H9 (cell line): Measurements from ENCODE around the gene CCDC175. TPM values are rescaled to one million over a fixed set of nuclear protein-coding genes. Genes with fewer than 3 reads are reported as not detected.

Source experiments
- DNase-seq: peaks from one replicate; pipeline ENCODE4 v3.0.0-alpha.2; 2017
- H2AFZ ChIP-seq: one replicate; pipeline ENCODE4 v1.6.1; 2013; ENCODE audit warnings: mild to moderate bottlenecking, low read length, control low read depth, moderate library complexity
- H2AK5ac ChIP-seq: 2 replicates; pipeline ENCODE4 v1.6.1; 2013; ENCODE audit warnings: low read length, control low read depth, mixed read lengths; ENCODE audit not compliant: insufficient read length
- H2BK120ac ChIP-seq: one replicate; pipeline ENCODE4 v1.6.1; 2013; ENCODE audit warnings: low read depth, mild to moderate bottlenecking, low read length, control low read depth, inconsistent platforms; ENCODE audit not compliant: poor library complexity, severe bottlenecking
- H2BK12ac ChIP-seq: 2 replicates; pipeline ENCODE4 v1.6.1; 2013; ENCODE audit warnings: low read length, control low read depth, mixed read lengths, low read depth; ENCODE audit not compliant: insufficient read length
- H2BK15ac ChIP-seq: 2 replicates; pipeline ENCODE4 v1.6.1; 2013; ENCODE audit warnings: low read depth, low read length, control low read depth
- H2BK20ac ChIP-seq: one replicate; pipeline ENCODE4 v1.6.1; 2013; ENCODE audit warnings: low read depth, mild to moderate bottlenecking, low read length, control low read depth, inconsistent platforms; ENCODE audit not compliant: poor library complexity, severe bottlenecking
- H2BK5ac ChIP-seq: 2 replicates; pipeline ENCODE4 v1.6.1; 2013; ENCODE audit warnings: low read length, control low read depth, mixed read lengths; ENCODE audit not compliant: insufficient read length
- H3K14ac ChIP-seq: 2 replicates; pipeline ENCODE4 v1.6.1; 2013; ENCODE audit warnings: low read length, control low read depth; ENCODE audit not compliant: insufficient read depth
- H3K18ac ChIP-seq: 2 replicates; pipeline ENCODE4 v1.6.1; 2013; ENCODE audit warnings: low read depth, mild to moderate bottlenecking, mixed read lengths, low read length, control low read depth; ENCODE audit not compliant: insufficient read length
- H3K23ac ChIP-seq: 2 replicates; pipeline ENCODE4 v1.6.1; 2013; ENCODE audit warnings: low read length, control low read depth, mixed read lengths, low read depth; ENCODE audit not compliant: insufficient read length
- H3K23me2 ChIP-seq: 2 replicates; pipeline ENCODE4 v1.6.1; 2013; ENCODE audit warnings: low read depth, mild to moderate bottlenecking, mixed read lengths, low read length, control low read depth; ENCODE audit not compliant: insufficient read length, poor library complexity, severe bottlenecking
- H3K27ac ChIP-seq: 2 replicates; pipeline ENCODE4 v1.5.1; 2013; ENCODE audit warnings: low read length, control low read depth, mixed read lengths, low read depth; ENCODE audit not compliant: insufficient read length
- H3K27me3 ChIP-seq: 2 replicates; pipeline ENCODE4 v1.6.1; 2013; ENCODE audit warnings: low read length, control low read depth, inconsistent platforms; ENCODE audit not compliant: insufficient read depth
- H3K4ac ChIP-seq: 2 replicates; pipeline ENCODE4 v1.6.1; 2013; ENCODE audit warnings: low read depth, mild to moderate bottlenecking, control low read depth, inconsistent platforms, low read length, moderate library complexity
- H3K4me1 ChIP-seq: 2 replicates; pipeline ENCODE4 v1.6.1; 2013; ENCODE audit warnings: low read length, control low read depth, inconsistent platforms; ENCODE audit not compliant: insufficient read depth
- H3K4me2 ChIP-seq: 2 replicates; pipeline ENCODE4 v1.6.1; 2013; ENCODE audit warnings: low read length, control low read depth, mixed read lengths; ENCODE audit not compliant: insufficient read length, insufficient read depth
- H3K56ac ChIP-seq: 2 replicates; pipeline ENCODE4 v1.6.1; 2013; ENCODE audit warnings: low read depth, mild to moderate bottlenecking, mixed read lengths, low read length, control low read depth; ENCODE audit not compliant: insufficient read length
- H3K79me1 ChIP-seq: 2 replicates; pipeline ENCODE4 v1.6.1; 2013; ENCODE audit warnings: low read depth, mild to moderate bottlenecking, moderate library complexity, low read length, control low read depth, inconsistent platforms; ENCODE audit not compliant: insufficient read depth, poor library complexity, severe bottlenecking
- H3K79me2 ChIP-seq: 2 replicates; pipeline ENCODE4 v1.6.1; 2013; ENCODE audit warnings: low read length, control low read depth, inconsistent platforms; ENCODE audit not compliant: insufficient read depth
- H3K9ac ChIP-seq: 2 replicates; pipeline ENCODE4 v1.6.1; 2013; ENCODE audit warnings: low read length, control low read depth, mixed read lengths; ENCODE audit not compliant: insufficient read length; ENCODE audit errors: extremely low read depth
- H3K9me3 ChIP-seq: one replicate; pipeline ENCODE4 v1.6.1; 2013; ENCODE audit warnings: low read depth, low read length, inconsistent platforms; ENCODE audit not compliant: control insufficient read depth
- H3T11ph ChIP-seq: one replicate; pipeline ENCODE4 v1.6.1; 2013; ENCODE audit warnings: mild to moderate bottlenecking, low read length, control low read depth, inconsistent platforms
- H4K20me1 ChIP-seq: one replicate; pipeline ENCODE4 v1.6.1; 2013; ENCODE audit not compliant: control insufficient read depth, insufficient read length, insufficient read depth
- H4K5ac ChIP-seq: 2 replicates; pipeline ENCODE4 v1.6.1; 2013; ENCODE audit warnings: low read depth, mild to moderate bottlenecking, mixed read lengths, low read length, control low read depth; ENCODE audit not compliant: insufficient read length
- H4K8ac ChIP-seq: replicated peaks from 2 replicates; pipeline ENCODE4 v1.6.1; 2013; ENCODE audit warnings: low read length, control low read depth, mixed read lengths, low read depth; ENCODE audit not compliant: insufficient read length
- H4K91ac ChIP-seq: 2 replicates; pipeline ENCODE4 v1.6.1; 2013; ENCODE audit warnings: low read depth, mild to moderate bottlenecking, moderate library complexity, mixed read lengths, low read length, control low read depth; ENCODE audit not compliant: insufficient read length
- H3K27ac Mint-ChIP-seq, 3 experiments: 2 replicates in 2 of 3; 3 replicates in 1 of 3; pipeline ENCODE4 v1.8.0; 2020 to 2021; ENCODE audit warnings: mixed read lengths in 3 of 3, mild to moderate bottlenecking in 1 of 3, moderate library complexity in 1 of 3
- H3K27me3 Mint-ChIP-seq: 2 replicates; pipeline ENCODE4 v1.8.0; 2021; ENCODE audit warnings: low read depth, mild to moderate bottlenecking, moderate library complexity, mixed read lengths
- H3K36me3 Mint-ChIP-seq, 3 experiments: 2 replicates in 2 of 3; 3 replicates in 1 of 3; pipeline ENCODE4 v1.8.0; 2020 to 2021; ENCODE audit warnings: low read depth in 3 of 3, mixed read lengths in 3 of 3; ENCODE audit not compliant: insufficient read depth in 1 of 3
- H3K4me1 Mint-ChIP-seq, 2 experiments: 2 replicates each; pipeline ENCODE4 v1.8.0; 2020; ENCODE audit warnings: mixed read lengths in 2 of 2
- H3K4me3 Mint-ChIP-seq, 2 experiments: 2 replicates in 1 of 2; 3 replicates in 1 of 2; pipeline ENCODE4 v1.8.0; 2020 to 2021; ENCODE audit warnings: mild to moderate bottlenecking in 2 of 2, mixed read lengths in 2 of 2, moderate library complexity in 1 of 2
- H3K9me3 Mint-ChIP-seq, 2 experiments: 2 replicates in 1 of 2; 3 replicates in 1 of 2; pipeline ENCODE4 v1.8.0; 2020; ENCODE audit warnings: mild to moderate bottlenecking in 2 of 2, mixed read lengths in 2 of 2, moderate library complexity in 1 of 2
- WGBS: extraction: QIAGEN DNeasy Blood & Tissue Kit; methylation state at CpG from one replicate; pipeline ENCODE4 v1.1.7; 2013; ENCODE audit warnings: missing lambda C conversion rate, low lambda C conversion rate, mixed read lengths; ENCODE audit not compliant: insufficient read length; ENCODE audit errors: extremely low coverage; 5-methylcytosine and 5-hydroxymethylcytosine counted together
- total RNA-seq: library from RNA; stranded (reverse); gene quantifications from 2 replicates; pipeline ENCODE4 v1.2.1, GENCODE V29; 2021
- TF ChIP-seq, protein P1 (sequence below): fragments of 200-600 bp; sonication (generic); conservative IDR thresholded peaks from 3 replicates; pipeline ENCODE4 v1.8.0; 2021; ENCODE audit warnings: antibody characterized with exemption, mild to moderate bottlenecking

Gene CCDC175
- total RNA-seq, 1 experiment from 2014 or later, result 0.09 TPM

GRCh38 chr14:59474172-59474571 lies 102.4 kb downstream of the CCDC175 start:
- no peak overlapping the region for H3K14ac ChIP-seq
- DNase-seq, result no peak
- H3K27me3 Mint-ChIP-seq, result no peaks in the 10 kb centered on the region
- no CpG with 5 or more reads among the region's 1 CpG for WGBS
- H3K23ac ChIP-seq, result no peak overlapping the region
- no peaks in the 10 kb centered on the region for H3K23me2 ChIP-seq
- no peak overlapping the region for H3K27ac ChIP-seq
- H3K9ac ChIP-seq, result no peak overlapping the region
- no peaks in the 10 kb centered on the region for H3K9me3 ChIP-seq
- no peak overlapping the region for H3K4me2 ChIP-seq
- no peak overlapping the region for H2BK120ac ChIP-seq
- no peak overlapping the region for H4K8ac ChIP-seq
- no peak overlapping the region for H2AFZ ChIP-seq
- no peaks in the 10 kb centered on the region for H3K4me1 Mint-ChIP-seq
- no peak overlapping the region for H4K5ac ChIP-seq
- no peaks in the 10 kb centered on the region for H3K4me1 ChIP-seq
- no peak overlapping the region for H3K18ac ChIP-seq
- H3K9me3 Mint-ChIP-seq, result no peaks in the 10 kb centered on the region
- TF ChIP-seq, protein P1, sequence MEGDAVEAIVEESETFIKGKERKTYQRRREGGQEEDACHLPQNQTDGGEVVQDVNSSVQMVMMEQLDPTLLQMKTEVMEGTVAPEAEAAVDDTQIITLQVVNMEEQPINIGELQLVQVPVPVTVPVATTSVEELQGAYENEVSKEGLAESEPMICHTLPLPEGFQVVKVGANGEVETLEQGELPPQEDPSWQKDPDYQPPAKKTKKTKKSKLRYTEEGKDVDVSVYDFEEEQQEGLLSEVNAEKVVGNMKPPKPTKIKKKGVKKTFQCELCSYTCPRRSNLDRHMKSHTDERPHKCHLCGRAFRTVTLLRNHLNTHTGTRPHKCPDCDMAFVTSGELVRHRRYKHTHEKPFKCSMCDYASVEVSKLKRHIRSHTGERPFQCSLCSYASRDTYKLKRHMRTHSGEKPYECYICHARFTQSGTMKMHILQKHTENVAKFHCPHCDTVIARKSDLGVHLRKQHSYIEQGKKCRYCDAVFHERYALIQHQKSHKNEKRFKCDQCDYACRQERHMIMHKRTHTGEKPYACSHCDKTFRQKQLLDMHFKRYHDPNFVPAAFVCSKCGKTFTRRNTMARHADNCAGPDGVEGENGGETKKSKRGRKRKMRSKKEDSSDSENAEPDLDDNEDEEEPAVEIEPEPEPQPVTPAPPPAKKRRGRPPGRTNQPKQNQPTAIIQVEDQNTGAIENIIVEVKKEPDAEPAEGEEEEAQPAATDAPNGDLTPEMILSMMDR, result no peak
- H4K20me1 ChIP-seq, result no peaks in the 10 kb centered on the region
- no peak overlapping the region for H4K91ac ChIP-seq
- H2BK20ac ChIP-seq, result no peak overlapping the region
- no peaks in the 10 kb centered on the region for H3K79me1 ChIP-seq
- peaks cover 8 to 35% (median 24%) of the 10 kb centered on the region in 3 experiments; a peak in 5 of 7 replicates for H3K36me3 Mint-ChIP-seq
- no peak overlapping the region for H2AK5ac ChIP-seq
- H3K56ac ChIP-seq, result no peak overlapping the region
- H3K27ac Mint-ChIP-seq, result no peak overlapping the region
- no peak overlapping the region for H2BK12ac ChIP-seq
- no peaks in the 10 kb centered on the region for H3K79me2 ChIP-seq
- H2BK15ac ChIP-seq, result no peak overlapping the region
- H3K27me3 ChIP-seq, result no peaks in the 10 kb centered on the region
- no peak overlapping the region for H3K4me3 Mint-ChIP-seq
- no peak overlapping the region for H2BK5ac ChIP-seq
- H3T11ph ChIP-seq, result no peak overlapping the region
- H3K4ac ChIP-seq, result no peak overlapping the region
